Smooth muscle cell (in vitro differentiated cells): ENCODE measurements around the gene SLC37A2. TPM values are rescaled to one million over a fixed set of nuclear protein-coding genes. Genes with fewer than 3 reads are reported as not detected.
A peak's percentile ranks its signal among the peaks of the same experiment; 100 is the strongest.

Experiments used
- DNase-seq: peaks from one replicate; lab custom pipeline; 2025; ENCODE audit not compliant: unreplicated experiment; lab: John Stamatoyannopoulos, UW
- H2AFZ ChIP-seq: fragments of 200-600 bp; sonication (generic); 2 replicates; pipeline ENCODE4 v1.6.0; 2016; ENCODE audit warnings: antibody characterized with exemption, low read depth, mild to moderate bottlenecking
- H3F3A ChIP-seq: fragments of 200-600 bp; sonication (generic); 2 replicates; pipeline ENCODE4 v1.6.0; 2017; ENCODE audit warnings: antibody characterized with exemption, low read depth
- H3K27ac ChIP-seq: fragments of 200-600 bp; sonication (generic); 2 replicates; pipeline ENCODE4 v1.5.1; 2016; ENCODE audit warnings: low read depth, mild to moderate bottlenecking
- H3K27me3 ChIP-seq: fragments of 200-600 bp; sonication (generic); 2 replicates; pipeline ENCODE4 v1.6.1; 2016; ENCODE audit warnings: low read depth, mild to moderate bottlenecking
- H3K36me3 ChIP-seq: fragments of 200-600 bp; sonication (generic); 2 replicates; pipeline ENCODE4 v1.5.1; 2016; ENCODE audit warnings: low read depth
- H3K4me1 ChIP-seq: fragments of 200-600 bp; sonication (generic); 2 replicates; pipeline ENCODE4 v1.5.1; 2016; ENCODE audit warnings: low read depth
- H3K4me2 ChIP-seq: fragments of 200-600 bp; sonication (generic); 2 replicates; pipeline ENCODE4 v1.6.0; 2016; ENCODE audit warnings: mild to moderate bottlenecking
- H3K4me3 ChIP-seq: fragments of 200-600 bp; sonication (generic); 2 replicates; pipeline ENCODE4 v1.5.1; 2016; ENCODE audit warnings: mild to moderate bottlenecking
- H3K79me2 ChIP-seq: fragments of 200-600 bp; sonication (generic); 2 replicates; pipeline ENCODE4 v1.6.0; 2016; ENCODE audit warnings: low read depth, mild to moderate bottlenecking
- H3K9ac ChIP-seq: fragments of 200-600 bp; sonication (generic); 2 replicates; pipeline ENCODE4 v1.6.0; 2016; ENCODE audit warnings: low read depth
- H3K9me3 ChIP-seq: fragments of 200-600 bp; sonication (generic); replicated peaks from 2 replicates; pipeline ENCODE4 v1.5.1; 2016; ENCODE audit warnings: low read depth
- H4K20me1 ChIP-seq: fragments of 200-600 bp; sonication (generic); 2 replicates; pipeline ENCODE4 v1.6.0; 2016; ENCODE audit warnings: low read depth
- CTCF ChIP-seq: fragments of 200-600 bp; sonication (generic); IDR thresholded peaks from 2 replicates; pipeline ENCODE4 v1.5.1; 2017; ENCODE audit warnings: borderline replicate concordance, mild to moderate bottlenecking, antibody characterized with exemption; ENCODE audit not compliant: insufficient read depth, poor library complexity, severe bottlenecking
- WGBS: methylation state at CpG from one replicate; pipeline ENCODE4 v1.1.7; 2016; ENCODE audit warnings: low lambda C conversion rate; 5-methylcytosine and 5-hydroxymethylcytosine counted together
- polyA plus RNA-seq: library from polyadenylated mRNA; unstranded; fragments of >200 nt; fragmentation: Nextera tagmentation; extraction: Ambion mirVana; gene quantifications from 2 replicates; pipeline ENCODE4 v1.2.1, GENCODE V29; 2016
- total RNA-seq: library from RNA; depleted of rRNA; stranded (reverse); fragments of >200 nt; gene quantifications from 2 replicates; pipeline ENCODE4 v1.2.3, GENCODE V29; 2014

The SLC37A2 gene
- total and polyA plus RNA-seq, 2 experiments from 2014 or later: 0.69 to 5.3 TPM

- no peaks in the 10 kb centered on the region for H3F3A ChIP-seq
- H2AFZ ChIP-seq: no peak overlapping the region
- H3K27ac ChIP-seq: no peak overlapping the region
- H4K20me1 ChIP-seq: no peaks in the 10 kb centered on the region
- no peak overlapping the region for H3K9ac ChIP-seq
- no peak overlapping the region for H3K4me2 ChIP-seq
- no peak for TF ChIP-seq CTCF
- no peaks in the 10 kb centered on the region for H3K36me3 ChIP-seq
- whole genome bisulfite sequencing: 87% methylated on average over 8 of the region's 8 CpGs
- peaks cover 22% of the 10 kb centered on the region for H3K4me1 ChIP-seq
- no peak for DNase-seq
- no peaks in the 10 kb centered on the region for H3K79me2 ChIP-seq
- H3K4me3 ChIP-seq: no peak overlapping the region
- H3K9me3 ChIP-seq: no peaks in the 10 kb centered on the region
- H3K27me3 ChIP-seq: no peaks in the 10 kb centered on the region
Observed at GRCh38 chr11:125138966-125139365, 75.9 kb downstream of the SLC37A2 start.

- 66% methylated on average over 3 of the region's 3 CpGs for WGBS
Observed at GRCh38 chr11:125139778-125140177, 76.7 kb downstream of the SLC37A2 start.

More at GRCh38 chr11:125139778-125140177, 76.7 kb downstream of the SLC37A2 start:
- Histone ChIP-seq H3F3A (no peaks in the 10 kb centered on the region), H3K27ac (no peak overlapping the region), H3K9ac (no peak overlapping the region), H2AFZ (peak overlapping the region; percentile 58), H3K4me1 (peaks cover 22% of the 10 kb centered on the region), H3K36me3 (no peaks in the 10 kb centered on the region), H3K79me2 (no peaks in the 10 kb centered on the region), H3K4me3 (no peak overlapping the region), H4K20me1 (no peaks in the 10 kb centered on the region), H3K27me3 (no peaks in the 10 kb centered on the region), H3K4me2 (no peak overlapping the region), H3K9me3 (no peaks in the 10 kb centered on the region)
- no peak for TF ChIP-seq CTCF
- DNase-seq: no peak

Other genes with a start within 250 kb of the SLC37A2 start
- 8.9 and 10.4 TPM in 2 replicates for gene ROBO3, start 197.9 kb upstream of the SLC37A2 start, total RNA-seq
- 10.8 and 12.8 TPM in 2 replicates for gene ROBO3, start 197.9 kb upstream of the SLC37A2 start, polyA plus RNA-seq
- not detected in 2 replicates for gene ROBO4, start 165.4 kb upstream of the SLC37A2 start, total RNA-seq
- gene ROBO4, start 165.4 kb upstream of the SLC37A2 start, polyA plus RNA-seq: 0.06 and 0.40 TPM in 2 replicates
- gene HEPN1, start 144.1 kb upstream of the SLC37A2 start, total RNA-seq: not detected in 2 replicates
- gene HEPN1, start 144.1 kb upstream of the SLC37A2 start, polyA plus RNA-seq: not detected in 2 replicates
- not detected in 2 replicates for gene HEPACAM, start 127.3 kb upstream of the SLC37A2 start, total RNA-seq
- not detected in 2 replicates for gene HEPACAM, start 127.3 kb upstream of the SLC37A2 start, polyA plus RNA-seq
- gene CCDC15, start 109.1 kb upstream of the SLC37A2 start, total RNA-seq: 2.7 and 4.0 TPM in 2 replicates
- gene CCDC15, start 109.1 kb upstream of the SLC37A2 start, polyA plus RNA-seq: 1.2 and 1.9 TPM in 2 replicates
- 22.1 and 24.5 TPM in 2 replicates for gene TMEM218, start 48.3 kb downstream of the SLC37A2 start, total RNA-seq
- gene TMEM218, start 48.3 kb downstream of the SLC37A2 start, polyA plus RNA-seq: 22.7 and 30.7 TPM in 2 replicates
- gene PKNOX2, start 101.4 kb downstream of the SLC37A2 start, total RNA-seq: 6.5 and 7.2 TPM in 2 replicates
- 6.0 and 7.9 TPM in 2 replicates for gene PKNOX2, start 101.4 kb downstream of the SLC37A2 start, polyA plus RNA-seq